Osteoblast (primary cell): ENCODE data around the gene LRP1B. TPM values are rescaled to one million over a fixed set of nuclear protein-coding genes. Genes with fewer than 3 reads are reported as not detected.
A peak's percentile ranks its signal among the peaks of the same experiment; 100 is the strongest.

Experiments used
- DNase-seq: peaks from one replicate; pipeline ENCODE4 v3.0.0; 2011; ENCODE audit warnings: low spot score, mixed read lengths; ENCODE audit not compliant: insufficient read length; ENCODE audit errors: missing footprints
- H2AFZ ChIP-seq: 2 replicates; pipeline ENCODE4 v1.6.0; 2011; ENCODE audit warnings: mild to moderate bottlenecking, low read length
- H3K27ac ChIP-seq: 2 replicates; pipeline ENCODE4 v1.5.1; 2011; ENCODE audit warnings: mild to moderate bottlenecking, low read depth, low read length, moderate library complexity
- H3K27me3 ChIP-seq: 2 replicates; pipeline ENCODE4 v1.6.0; 2012; ENCODE audit warnings: mild to moderate bottlenecking, control low read depth, inconsistent platforms, low read length, moderate library complexity; ENCODE audit not compliant: insufficient read depth
- H3K36me3 ChIP-seq: 2 replicates; pipeline ENCODE4 v1.5.1; 2011; ENCODE audit warnings: mild to moderate bottlenecking, low read length, control low read depth, moderate library complexity; ENCODE audit not compliant: insufficient read depth
- H3K4me1 ChIP-seq: 2 replicates; pipeline ENCODE4 v1.5.1; 2011; ENCODE audit warnings: mild to moderate bottlenecking, low read length, control low read depth, moderate library complexity; ENCODE audit not compliant: insufficient read depth
- H3K4me2 ChIP-seq: 2 replicates; pipeline ENCODE4 v1.6.0; 2011; ENCODE audit warnings: mild to moderate bottlenecking, low read length; ENCODE audit not compliant: insufficient read depth
- H3K4me3 ChIP-seq: fragments of 200-600 bp; sonication (generic); 3 replicates; pipeline ENCODE4 v1.5.1; 2012; ENCODE audit warnings: mild to moderate bottlenecking, low read length, inconsistent platforms; ENCODE audit not compliant: insufficient read depth
- H3K79me2 ChIP-seq: 2 replicates; pipeline ENCODE4 v1.6.0; 2012; ENCODE audit warnings: mild to moderate bottlenecking, low read length, control low read depth, inconsistent platforms; ENCODE audit not compliant: insufficient read depth
- H3K9me3 ChIP-seq: 2 replicates; pipeline ENCODE4 v1.5.1; 2011; ENCODE audit warnings: low read depth, low read length, control low read depth
- H4K20me1 ChIP-seq: 2 replicates; pipeline ENCODE4 v1.6.0; 2012; ENCODE audit warnings: mild to moderate bottlenecking, low read length, control low read depth; ENCODE audit not compliant: insufficient read depth
- total RNA-seq: library from RNA; depleted of rRNA; stranded (reverse); fragments of >200 nt; gene quantifications from 2 replicates; pipeline ENCODE4 v1.2.3, GENCODE V29; 2012
- TF ChIP-seq, protein P1 (sequence below): IDR thresholded peaks from 2 replicates; pipeline ENCODE4 v1.5.1; 2011; ENCODE audit warnings: mild to moderate bottlenecking, low read depth, low read length, moderate library complexity; ENCODE audit errors: extremely low read depth

The LRP1B gene
- total RNA-seq, 1 donor = not detected

GRCh38 chr2:140384946-140385345, 1745.9 kb downstream of the LRP1B start:
- no peak overlapping the region for H3K4me2 ChIP-seq
- H3K36me3 ChIP-seq = no peaks in the 10 kb centered on the region
- H3K27ac ChIP-seq = no peak overlapping the region
- no peak overlapping the region for H2AFZ ChIP-seq
- no peaks in the 10 kb centered on the region for H3K79me2 ChIP-seq
- TF ChIP-seq, protein P1, sequence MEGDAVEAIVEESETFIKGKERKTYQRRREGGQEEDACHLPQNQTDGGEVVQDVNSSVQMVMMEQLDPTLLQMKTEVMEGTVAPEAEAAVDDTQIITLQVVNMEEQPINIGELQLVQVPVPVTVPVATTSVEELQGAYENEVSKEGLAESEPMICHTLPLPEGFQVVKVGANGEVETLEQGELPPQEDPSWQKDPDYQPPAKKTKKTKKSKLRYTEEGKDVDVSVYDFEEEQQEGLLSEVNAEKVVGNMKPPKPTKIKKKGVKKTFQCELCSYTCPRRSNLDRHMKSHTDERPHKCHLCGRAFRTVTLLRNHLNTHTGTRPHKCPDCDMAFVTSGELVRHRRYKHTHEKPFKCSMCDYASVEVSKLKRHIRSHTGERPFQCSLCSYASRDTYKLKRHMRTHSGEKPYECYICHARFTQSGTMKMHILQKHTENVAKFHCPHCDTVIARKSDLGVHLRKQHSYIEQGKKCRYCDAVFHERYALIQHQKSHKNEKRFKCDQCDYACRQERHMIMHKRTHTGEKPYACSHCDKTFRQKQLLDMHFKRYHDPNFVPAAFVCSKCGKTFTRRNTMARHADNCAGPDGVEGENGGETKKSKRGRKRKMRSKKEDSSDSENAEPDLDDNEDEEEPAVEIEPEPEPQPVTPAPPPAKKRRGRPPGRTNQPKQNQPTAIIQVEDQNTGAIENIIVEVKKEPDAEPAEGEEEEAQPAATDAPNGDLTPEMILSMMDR = no peak
- no peak overlapping the region for H3K4me3 ChIP-seq
- no peaks in the 10 kb centered on the region for H3K4me1 ChIP-seq
- H4K20me1 ChIP-seq = no peaks in the 10 kb centered on the region
- H3K27me3 ChIP-seq = no peaks in the 10 kb centered on the region
- no peak for DNase-seq
- H3K9me3 ChIP-seq = no peaks in the 10 kb centered on the region

GRCh38 chr2:140383781-140384180, 1747.0 kb downstream of the LRP1B start:
- H3K4me3 ChIP-seq = no peak overlapping the region
- H3K4me2 ChIP-seq = no peak overlapping the region
- H3K79me2 ChIP-seq = no peaks in the 10 kb centered on the region
- TF ChIP-seq, protein P1 = no peak
- H3K27me3 ChIP-seq = no peaks in the 10 kb centered on the region
- no peaks in the 10 kb centered on the region for H3K36me3 ChIP-seq
- no peaks in the 10 kb centered on the region for H3K4me1 ChIP-seq
- no peaks in the 10 kb centered on the region for H3K9me3 ChIP-seq
- no peak for DNase-seq
- no peak overlapping the region for H2AFZ ChIP-seq
- no peaks in the 10 kb centered on the region for H4K20me1 ChIP-seq
- no peak overlapping the region for H3K27ac ChIP-seq

DNA sequence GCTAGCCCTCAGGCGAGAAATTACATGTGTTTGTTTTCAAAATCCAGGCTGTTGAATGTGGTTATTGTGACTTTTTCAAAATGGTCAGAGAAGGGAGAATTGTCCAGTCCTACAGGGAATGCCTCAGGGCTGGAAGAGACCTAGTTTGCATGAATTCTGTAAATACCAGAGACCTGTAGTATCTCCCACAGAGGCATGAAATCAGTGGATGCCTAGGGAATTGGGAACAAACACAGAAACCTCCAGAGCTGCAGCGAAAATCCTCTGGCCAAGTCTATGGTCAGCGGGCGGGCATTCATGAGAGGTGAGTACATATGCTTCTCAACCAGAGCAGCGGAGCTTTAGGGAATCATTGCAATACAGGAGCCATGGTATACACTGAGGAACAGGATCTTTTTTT, 1754.1 kb downstream of the LRP1B start:
- H3K27me3 ChIP-seq = no peaks in the 10 kb centered on the region
- DNase-seq = peak; percentile 3
- H3K4me1 ChIP-seq = no peaks in the 10 kb centered on the region
- H3K4me2 ChIP-seq = no peak overlapping the region
- no peaks in the 10 kb centered on the region for H3K79me2 ChIP-seq
- no peak overlapping the region for H3K4me3 ChIP-seq
- no peaks in the 10 kb centered on the region for H3K9me3 ChIP-seq
- no peak overlapping the region for H2AFZ ChIP-seq
- no peak overlapping the region for H3K27ac ChIP-seq
- H3K36me3 ChIP-seq = no peaks in the 10 kb centered on the region
- TF ChIP-seq, protein P1 = no peak
- no peaks in the 10 kb centered on the region for H4K20me1 ChIP-seq

DNA sequence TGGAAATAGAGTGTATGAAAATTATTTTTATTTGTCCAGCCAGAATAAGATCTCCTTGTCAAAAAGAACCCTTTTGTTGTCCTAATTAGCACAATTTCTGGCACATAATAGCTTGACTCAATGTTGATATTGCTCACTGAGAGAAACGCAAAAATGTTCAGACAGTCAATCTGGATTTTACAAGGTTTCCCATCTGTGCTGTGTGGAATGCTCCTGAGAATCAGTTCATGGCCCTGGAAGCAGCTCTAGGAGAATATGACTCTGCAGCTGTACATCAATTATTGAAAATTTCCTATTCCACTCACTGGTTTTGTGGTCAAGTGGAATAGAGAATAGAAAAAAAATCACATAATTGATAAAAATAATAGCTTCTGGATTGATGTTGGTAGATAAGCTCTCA, 1767.7 kb downstream of the LRP1B start:
- H3K9me3 ChIP-seq = no peaks in the 10 kb centered on the region
- H3K27ac ChIP-seq = no peak overlapping the region
- no peak overlapping the region for H3K4me2 ChIP-seq
- no peak overlapping the region for H3K4me3 ChIP-seq
- H3K27me3 ChIP-seq = no peaks in the 10 kb centered on the region
- TF ChIP-seq, protein P1 = no peak
- H3K79me2 ChIP-seq = no peaks in the 10 kb centered on the region
- no peaks in the 10 kb centered on the region for H3K4me1 ChIP-seq
- H4K20me1 ChIP-seq = no peaks in the 10 kb centered on the region
- no peaks in the 10 kb centered on the region for H3K36me3 ChIP-seq
- H2AFZ ChIP-seq = no peak overlapping the region
- no peak for DNase-seq
